Brain microvascular endothelial cell (primary cell): ENCODE data around the gene DOCK1.

Source experiments
- DNase-seq: peaks from one replicate; pipeline ENCODE4 v3.0.0-alpha.2; 2020
- H3K27ac ChIP-seq: fragments of 250-450 bp; sonication (Bioruptor Pico); 2 replicates; pipeline ENCODE4 v1.5.1; 2020; ENCODE audit warnings: mild to moderate bottlenecking, moderate library complexity
- H3K27me3 ChIP-seq: fragments of 250-450 bp; sonication (Bioruptor Pico); replicated peaks from 2 replicates; pipeline ENCODE4 v1.5.1; 2020; ENCODE audit warnings: mild to moderate bottlenecking
- H3K36me3 ChIP-seq: fragments of 250-450 bp; sonication (Bioruptor Pico); replicated peaks from 2 replicates; pipeline ENCODE4 v1.5.1; 2020; ENCODE audit warnings: mild to moderate bottlenecking
- H3K4me3 ChIP-seq: 2 replicates; pipeline ENCODE4 v1.5.1; 2011; ENCODE audit warnings: low read depth, mild to moderate bottlenecking, control low read depth, low read length, moderate library complexity
- in situ Hi-C: cut with HindIII; loops from 2 replicates; pipeline ENCODE4 v1.10.0; 2017; ENCODE audit warnings: low sequenced_read_pairs, low pct_ligation_motif_present
- TF ChIP-seq, protein P1 (sequence below): IDR thresholded peaks from 2 replicates; pipeline ENCODE4 v1.5.1; 2011; ENCODE audit warnings: low read depth, mild to moderate bottlenecking, moderate library complexity, low read length, control low read depth, inconsistent platforms; ENCODE audit errors: missing control alignments

Gene DOCK1

GRCh38 chr10:127039435-127039834, 134.2 kb downstream of the DOCK1 start:
- Histone ChIP-seq H3K27ac (no peak overlapping the region), H3K36me3 (peaks cover 22% of the 10 kb centered on the region), H3K27me3 (no peaks in the 10 kb centered on the region), H3K4me3 (no peak overlapping the region)
- in situ Hi-C loops: no loop called here
- TF ChIP-seq, protein P1, sequence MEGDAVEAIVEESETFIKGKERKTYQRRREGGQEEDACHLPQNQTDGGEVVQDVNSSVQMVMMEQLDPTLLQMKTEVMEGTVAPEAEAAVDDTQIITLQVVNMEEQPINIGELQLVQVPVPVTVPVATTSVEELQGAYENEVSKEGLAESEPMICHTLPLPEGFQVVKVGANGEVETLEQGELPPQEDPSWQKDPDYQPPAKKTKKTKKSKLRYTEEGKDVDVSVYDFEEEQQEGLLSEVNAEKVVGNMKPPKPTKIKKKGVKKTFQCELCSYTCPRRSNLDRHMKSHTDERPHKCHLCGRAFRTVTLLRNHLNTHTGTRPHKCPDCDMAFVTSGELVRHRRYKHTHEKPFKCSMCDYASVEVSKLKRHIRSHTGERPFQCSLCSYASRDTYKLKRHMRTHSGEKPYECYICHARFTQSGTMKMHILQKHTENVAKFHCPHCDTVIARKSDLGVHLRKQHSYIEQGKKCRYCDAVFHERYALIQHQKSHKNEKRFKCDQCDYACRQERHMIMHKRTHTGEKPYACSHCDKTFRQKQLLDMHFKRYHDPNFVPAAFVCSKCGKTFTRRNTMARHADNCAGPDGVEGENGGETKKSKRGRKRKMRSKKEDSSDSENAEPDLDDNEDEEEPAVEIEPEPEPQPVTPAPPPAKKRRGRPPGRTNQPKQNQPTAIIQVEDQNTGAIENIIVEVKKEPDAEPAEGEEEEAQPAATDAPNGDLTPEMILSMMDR: no peak
- no peak for DNase-seq

DNA sequence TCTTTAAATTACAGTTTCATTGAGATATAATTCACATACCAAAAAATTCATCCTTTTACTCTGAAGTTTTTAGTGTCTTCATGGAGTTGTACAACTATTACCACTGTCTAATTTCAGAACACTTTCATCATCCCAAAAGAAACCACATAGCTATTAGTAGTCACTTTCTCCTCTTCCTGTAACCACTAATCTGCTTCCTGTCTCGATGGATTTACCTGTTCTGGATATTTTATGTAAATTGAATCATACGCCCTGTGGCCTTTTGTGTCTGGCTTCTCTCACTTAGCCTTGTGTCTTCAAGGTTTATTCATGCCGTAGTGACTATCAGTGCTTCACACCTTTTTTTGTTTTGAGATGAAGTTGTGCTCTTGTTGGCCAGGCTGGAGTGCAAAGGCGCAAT, 135.5 kb downstream of the DOCK1 start:
- no peaks in the 10 kb centered on the region for H3K27me3 ChIP-seq

GRCh38 chr10:127041552-127041951, 136.3 kb downstream of the DOCK1 start:
- TF ChIP-seq, protein P1: no peak
- peaks cover 16% of the 10 kb centered on the region for H3K36me3 ChIP-seq
- H3K27ac ChIP-seq: no peak overlapping the region

More for the DNA sequence above, 135.5 kb downstream of the DOCK1 start:
- H3K36me3 ChIP-seq: peaks cover 16% of the 10 kb centered on the region
- H3K27ac ChIP-seq: no peak overlapping the region
- in situ Hi-C loops: no loop called here
- no peak overlapping the region for H3K4me3 ChIP-seq
- TF ChIP-seq, protein P1: no peak
- DNase-seq: no peak

DNA sequence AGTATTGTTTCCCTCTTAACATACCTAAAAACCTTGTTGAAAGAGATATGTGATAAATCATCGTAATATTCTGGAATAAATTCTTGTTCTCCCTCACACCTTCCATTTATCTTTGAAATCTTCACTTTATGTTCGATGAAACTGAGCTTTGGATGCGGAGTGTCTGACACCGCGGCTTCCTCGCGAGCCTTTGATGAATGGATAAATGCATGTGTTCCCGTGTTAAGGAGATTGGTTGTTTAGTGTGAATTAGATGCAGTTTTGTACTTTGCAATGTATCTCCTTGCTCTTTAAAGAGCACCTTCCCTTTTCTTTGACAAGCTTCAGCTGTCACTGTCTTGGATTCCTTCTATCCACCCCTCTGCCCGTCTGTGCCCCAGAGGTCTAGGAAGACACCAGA, 138.1 kb downstream of the DOCK1 start:
- in situ Hi-C loops: no loop called here
- H3K36me3 ChIP-seq: peaks cover 15% of the 10 kb centered on the region
- H3K4me3 ChIP-seq: no peak overlapping the region

More at GRCh38 chr10:127041552-127041951, 136.3 kb downstream of the DOCK1 start:
- no peak overlapping the region for H3K4me3 ChIP-seq
- peak; percentile 54 for DNase-seq
- in situ Hi-C loops: no loop called here
- no peaks in the 10 kb centered on the region for H3K27me3 ChIP-seq

DNA sequence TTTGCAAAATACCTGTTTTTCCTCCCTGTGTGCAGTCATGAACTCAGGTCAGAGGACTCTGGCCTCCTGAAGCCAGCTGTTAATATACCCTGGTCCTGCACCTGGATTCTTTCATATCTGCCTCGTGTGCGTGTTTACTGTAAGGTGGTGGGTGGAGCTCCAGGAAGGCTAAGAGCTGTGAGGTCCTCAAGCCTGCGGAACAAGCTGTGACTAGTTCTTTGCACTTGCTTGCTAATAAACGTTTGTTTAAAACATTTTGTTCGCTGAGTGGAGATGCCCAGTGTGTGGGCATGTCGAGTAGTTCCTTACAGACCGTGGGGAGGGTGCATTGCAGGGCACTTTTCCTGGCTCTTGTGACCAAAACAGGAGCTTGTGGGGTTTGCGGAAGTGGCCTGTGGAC, 139.0 kb downstream of the DOCK1 start:
- H3K4me3 ChIP-seq: no peak overlapping the region
- H3K27me3 ChIP-seq: no peaks in the 10 kb centered on the region
- no peak for DNase-seq
- TF ChIP-seq, protein P1: no peak
- in situ Hi-C loops: no loop called here
- peaks cover 6% of the 10 kb centered on the region for H3K36me3 ChIP-seq
- H3K27ac ChIP-seq: no peak overlapping the region

More for the DNA sequence above, 138.1 kb downstream of the DOCK1 start:
- TF ChIP-seq, protein P1: no peak
- Histone ChIP-seq H3K27ac (no peak overlapping the region), H3K27me3 (no peaks in the 10 kb centered on the region)
- no peak for DNase-seq
